Small intestine (tissue), 7 donors: Measurements from ENCODE around the gene NOS3. TPM values are rescaled to one million over a fixed set of nuclear protein-coding genes. Genes with fewer than 3 reads are reported as not detected.

Source experiments
- DNase-seq, 2 donors: peaks; one replicate each; pipeline versions ENCODE4 v3.0.0 to v3.0.0-alpha.2; 2013
- FAIRE-seq: peaks from 2 replicates; lab custom pipeline; 2012; peaks lifted over from hg19 to GRCh38; lab: Jason Lieb, UNC
- H3K27ac ChIP-seq, 3 donors: one replicate each; pipeline ENCODE4 v1.5.1; 2013; ENCODE audit warnings: low read length in 2 of 3, mild to moderate bottlenecking in 2 of 3, control low read depth in 1 of 3, inconsistent platforms in 1 of 3, low read depth in 1 of 3, moderate library complexity in 1 of 3
- H3K27me3 ChIP-seq, 3 donors: one replicate each; pipeline ENCODE4 v1.6.1; 2013; ENCODE audit warnings: low read length in 3 of 3, inconsistent platforms in 1 of 3; ENCODE audit not compliant: control insufficient read depth in 3 of 3, insufficient read depth in 3 of 3
- H3K36me3 ChIP-seq, 3 donors: one replicate each; pipeline ENCODE4 v1.6.1; 2013; ENCODE audit warnings: low read length in 3 of 3, inconsistent platforms in 1 of 3, low read depth in 1 of 3, mild to moderate bottlenecking in 1 of 3, moderate library complexity in 1 of 3; ENCODE audit not compliant: control insufficient read depth in 3 of 3, insufficient read depth in 2 of 3
- H3K4me1 ChIP-seq, 3 donors: one replicate each; pipeline ENCODE4 v1.6.1; 2013; ENCODE audit warnings: low read length in 2 of 3, inconsistent platforms in 1 of 3, low read depth in 1 of 3, mild to moderate bottlenecking in 1 of 3, moderate library complexity in 1 of 3; ENCODE audit not compliant: control insufficient read depth in 3 of 3, insufficient read depth in 2 of 3
- H3K4me3 ChIP-seq, 3 donors: one replicate each; pipeline ENCODE4 v1.5.1; 2013; ENCODE audit warnings: low read length in 3 of 3, control low read depth in 1 of 3, inconsistent platforms in 1 of 3, low read depth in 1 of 3, mild to moderate bottlenecking in 1 of 3, moderate library complexity in 1 of 3
- H3K9me3 ChIP-seq, 2 donors: one replicate each; pipeline ENCODE4 v1.6.1; 2013; ENCODE audit warnings: low read depth in 1 of 2, low read length in 1 of 2; ENCODE audit not compliant: control insufficient read depth in 2 of 2, insufficient read depth in 1 of 2
- WGBS, 3 donors: extraction: QIAGEN DNeasy Blood & Tissue Kit; methylation state at CpG; one replicate each; pipeline ENCODE4 v1.1.7; 2013; 5-methylcytosine and 5-hydroxymethylcytosine counted together
- polyA plus RNA-seq, 4 donors: library from polyadenylated mRNA; stranded (reverse) in 3 of 4; unstranded in 1 of 4; fragments of 200-250 nt in 3 of 4; fragments of 120-200 nt in 1 of 4; gene quantifications; one replicate each; pipeline versions ENCODE4 v1.2.1 to v1.2.3, GENCODE V29; 2013
- donor health status: healthy with polysubstance abuse.
- donor health status: control.
- donor health status: control.
- donor health status: Bipolar disorder and iron deficiency.
- donor health status: healthy.

Gene NOS3
- polyA plus RNA-seq, 4 donors: 0.45 to 14.7 (median 4.7) TPM

GRCh38 chr7:151028948-151029501 is 38.2 kb downstream of the NOS3 start:
- H3K9me3 ChIP-seq: no peaks in the 10 kb centered on the region
- H3K4me3 ChIP-seq: peak overlapping the region; percentile 33 to 77 (median 67)
- H3K27me3 ChIP-seq: no peaks in the 10 kb centered on the region
- peaks cover 0 to 24% (median 0%) of the 10 kb centered on the region in 3 donors for H3K36me3 ChIP-seq
- no peak for DNase-seq
- no peak for FAIRE-seq
- WGBS, 3 donors: 35 to 56% (median 54%) methylated on average over 17 of the region's 17 CpGs
- peaks cover 0 to 16% (median 0%) of the 10 kb centered on the region in 3 donors for H3K4me1 ChIP-seq
- peak overlapping the region; percentile 33 to 87 (median 70) for H3K27ac ChIP-seq

GRCh38 chr7:151031011-151031410 is 40.2 kb downstream of the NOS3 start:
- WGBS, 3 donors: 93 to 96% (median 94%) methylated on average over 4 of the region's 4 CpGs
- H3K9me3 ChIP-seq: no peaks in the 10 kb centered on the region
- no peak overlapping the region for H3K4me3 ChIP-seq
- no peak for FAIRE-seq
- DNase-seq: no peak
- no peak overlapping the region for H3K27ac ChIP-seq
- no peaks in the 10 kb centered on the region for H3K27me3 ChIP-seq
- H3K4me1 ChIP-seq: peaks cover 0 to 16% (median 0%) of the 10 kb centered on the region in 3 donors
- peaks cover 0 to 44% (median 9%) of the 10 kb centered on the region in 3 donors for H3K36me3 ChIP-seq

DNA sequence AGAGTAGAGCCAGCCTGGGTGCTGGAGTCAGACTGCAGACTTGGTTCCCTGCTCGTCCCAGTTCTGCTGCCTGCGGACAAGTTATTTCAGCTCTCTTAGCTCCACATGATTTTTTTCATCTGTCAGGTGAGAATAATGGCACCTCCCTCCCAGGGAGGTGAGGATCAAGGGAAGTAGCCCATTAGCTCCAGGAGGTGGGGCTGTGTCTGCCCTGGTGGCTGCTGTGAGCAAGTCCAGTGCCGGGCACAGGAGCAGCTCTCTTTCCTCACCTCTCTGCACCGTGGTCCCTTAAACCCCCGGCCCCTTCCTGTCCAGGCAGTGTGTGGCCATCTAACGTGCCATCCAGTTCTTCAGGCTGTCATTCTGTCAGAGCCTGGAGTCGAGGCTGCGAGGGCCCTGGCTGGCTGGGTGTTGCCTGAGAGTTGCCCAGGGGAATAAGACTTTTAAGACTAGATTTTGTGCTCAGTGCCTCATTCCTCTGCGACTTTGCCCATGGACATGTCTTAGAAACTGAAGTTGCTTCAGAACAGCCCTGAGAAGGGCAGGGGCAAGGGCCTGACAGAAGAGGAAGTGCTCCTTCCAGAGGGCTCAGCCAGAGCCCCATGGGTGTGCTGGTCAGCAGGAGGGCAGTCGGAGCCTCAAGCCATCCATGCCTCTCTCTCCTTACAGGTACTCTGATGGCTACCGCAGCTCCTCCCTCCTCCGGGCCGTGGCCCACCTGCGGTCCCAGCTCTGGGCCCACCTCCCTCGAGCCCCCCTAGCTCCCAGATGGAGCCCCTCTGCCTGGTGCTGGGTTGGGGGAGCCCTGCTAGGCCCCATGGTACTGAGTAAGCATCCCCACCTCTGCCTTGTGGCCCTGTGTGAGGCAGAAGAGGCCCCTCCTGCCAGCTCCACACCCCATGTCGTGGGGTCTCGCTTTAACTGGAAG is 42.4 kb downstream of the NOS3 start:
- Histone ChIP-seq H3K4me1 (peaks cover 0 to 6% (median 0%) of the 10 kb centered on the region in 3 donors), H3K36me3 (peaks cover 4 to 63% (median 15%) of the 10 kb centered on the region in 3 donors), H3K27me3 (no peaks in the 10 kb centered on the region), H3K27ac (no peak overlapping the region), H3K4me3 (no peak overlapping the region), H3K9me3 (no peaks in the 10 kb centered on the region)
- 87 to 88% (median 88%) methylated on average over 17 of the region's 17 CpGs for WGBS, 3 donors
- FAIRE-seq (no peak), DNase-seq (no peak)

GRCh38 chr7:151033864-151034249 is 43.0 kb downstream of the NOS3 start:
- WGBS, 3 donors: 75 to 95% (median 91%) methylated on average over 5 of the region's 5 CpGs
- no peak overlapping the region for H3K4me3 ChIP-seq

GRCh38 chr7:151034312-151035025 is 43.7 kb downstream of the NOS3 start:
- Histone ChIP-seq H3K4me1 (peaks cover 0 to 12% (median 8%) of the 10 kb centered on the region in 3 donors), H3K27ac (no peak overlapping the region), H3K36me3 (peaks cover 4 to 69% (median 15%) of the 10 kb centered on the region in 3 donors), H3K27me3 (no peaks in the 10 kb centered on the region), H3K4me3 (no peak overlapping the region), H3K9me3 (no peaks in the 10 kb centered on the region)
- 93 to 96% (median 94%) methylated on average over 21 of the region's 21 CpGs for WGBS, 3 donors
- FAIRE-seq (no peak), DNase-seq (no peak)

More at GRCh38 chr7:151033864-151034249, 43.0 kb downstream of the NOS3 start:
- Histone ChIP-seq H3K27ac (no peak overlapping the region), H3K36me3 (peaks cover 4 to 69% (median 15%) of the 10 kb centered on the region in 3 donors), H3K4me1 (peaks cover 0 to 10% (median 5%) of the 10 kb centered on the region in 3 donors), H3K9me3 (no peaks in the 10 kb centered on the region), H3K27me3 (no peaks in the 10 kb centered on the region)
- DNase-seq (no peak), FAIRE-seq (no peak)

DNA sequence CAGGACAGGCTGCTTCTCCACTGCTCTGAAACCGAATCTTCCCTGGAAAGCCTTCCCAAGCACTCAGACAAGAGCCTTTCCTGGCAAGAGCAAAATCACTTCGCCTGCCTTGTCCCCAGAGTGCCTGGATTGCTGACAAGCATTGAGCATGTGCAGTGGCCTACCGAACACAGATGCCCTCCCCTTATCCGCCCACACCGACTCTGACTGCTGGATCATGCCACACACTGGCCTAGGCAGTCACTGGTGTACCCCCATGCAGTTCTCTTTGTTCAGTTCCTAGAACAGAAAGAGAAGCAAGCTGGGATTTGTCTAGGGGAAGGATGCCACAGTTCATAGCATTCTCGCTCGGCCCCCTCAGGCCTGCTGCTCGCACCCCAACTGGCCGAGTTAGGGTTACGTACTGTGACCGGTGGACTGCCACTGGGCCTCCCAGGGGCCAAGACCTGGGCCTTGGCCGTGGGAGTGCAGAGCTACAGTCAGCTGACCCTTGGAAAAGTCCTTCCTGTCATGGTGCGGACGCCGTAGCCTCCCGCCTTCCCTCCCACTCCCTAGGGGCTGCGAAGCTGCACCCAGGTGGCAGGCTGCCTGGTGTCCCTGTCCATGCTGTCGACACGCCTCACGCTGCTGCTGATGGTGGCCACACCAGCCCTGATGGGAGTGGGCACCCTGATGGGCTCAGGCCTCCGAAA is 44.4 kb downstream of the NOS3 start:
- Histone ChIP-seq H3K9me3 (no peaks in the 10 kb centered on the region), H3K4me3 (no peak overlapping the region), H3K4me1 (peaks cover 0 to 19% (median 8%) of the 10 kb centered on the region in 3 donors), H3K27me3 (no peaks in the 10 kb centered on the region), H3K27ac (no peak overlapping the region), H3K36me3 (peaks cover 4 to 69% (median 15%) of the 10 kb centered on the region in 3 donors)
- no peak for DNase-seq
- 88 to 95% (median 92%) methylated on average over 20 to 21 of the region's 21 CpGs for WGBS, 3 donors
- no peak for FAIRE-seq

GRCh38 chr7:151035902-151036301 is 45.1 kb downstream of the NOS3 start:
- no peak for DNase-seq
- no peak for FAIRE-seq
- Histone ChIP-seq H3K36me3 (peaks cover 4 to 71% (median 15%) of the 10 kb centered on the region in 3 donors), H3K9me3 (no peaks in the 10 kb centered on the region), H3K27ac (no peak overlapping the region), H3K4me3 (no peak overlapping the region), H3K27me3 (no peaks in the 10 kb centered on the region), H3K4me1 (peaks cover 0 to 26% (median 8%) of the 10 kb centered on the region in 3 donors)
- WGBS, 3 donors: 93 to 94% (median 93%) methylated on average over 17 of the region's 17 CpGs
